HepG2 (cell line): ENCODE measurements around the gene CNMD. TPM values are rescaled to one million over a fixed set of nuclear protein-coding genes. Genes with fewer than 3 reads are reported as not detected.

Experiments
- ATAC-seq: fragments of 200-7000 bp; cut with Tn5 transposase; 3 replicates; pipeline ENCODE4 v1.9.1; 2020; ENCODE audit warnings: mild to moderate bottlenecking, moderate library complexity
- BruUV-seq: library from RNA; stranded (reverse); fragments of 400-500 nt; replicated peaks from 2 replicates; lab custom pipeline; 2021; lab: Mats Ljungman, UMichigan
- CTCF ChIA-PET: fragments of 300-600 bp; formaldehyde crosslinking; extraction: SDS; loops from one replicate; lab custom pipeline; 2021; ENCODE audit warnings: low total read pairs, inconsistent platforms, low intra/inter-chr PET ratio; lab: Yijun Ruan, JAX
- POLR2A ChIA-PET: fragments of 350-600 bp; sonication (Branson Sonifier 250); formaldehyde crosslinking; loops from one replicate; lab custom pipeline; 2020; ENCODE audit warnings: antibody characterized with exemption, inconsistent platforms; lab: Yijun Ruan, JAX
- DNase-seq: peaks from one replicate; pipeline ENCODE4 v3.0.0-alpha.2; 2015; ENCODE audit warnings: low spot score
- FAIRE-seq: peaks from 3 replicates; lab custom pipeline; 2011; peaks lifted over from hg19 to GRCh38; lab: Jason Lieb, UNC
- H2AFZ ChIP-seq: one replicate; pipeline ENCODE4 v1.6.1; 2011; ENCODE audit warnings: low read length, inconsistent platforms
- H3K27ac ChIP-seq: fragments of 300-600 bp; 3 replicates; pipeline ENCODE4 v1.8.0; 2011; ENCODE audit warnings: mixed run types, mild to moderate bottlenecking, mixed read lengths, low read length, inconsistent platforms; ENCODE audit not compliant: insufficient read depth; ENCODE audit errors: extremely low read length
- H3K27me3 ChIP-seq, 2 experiments: fragments of 200-600 bp in 1 of 2; 2 replicates in 1 of 2; 3 replicates in 1 of 2; pipeline versions ENCODE4 v1.6.0 to v1.8.0; 2011; ENCODE audit warnings: low read length in 2 of 2, mild to moderate bottlenecking in 2 of 2, moderate library complexity in 2 of 2, inconsistent platforms in 1 of 2; ENCODE audit not compliant: insufficient read depth in 2 of 2, control insufficient read depth in 1 of 2
- H3K36me3 ChIP-seq, 2 experiments: fragments of 200-600 bp in 1 of 2; replicated peaks in 1 of 2; 2 replicates in 1 of 2; 3 replicates in 1 of 2; pipeline versions ENCODE4 v1.5.1 to v1.8.0; 2011; ENCODE audit warnings: low read length in 2 of 2, inconsistent platforms in 1 of 2; ENCODE audit not compliant: insufficient read depth in 2 of 2, control insufficient read depth in 1 of 2
- H3K4me1 ChIP-seq: 2 replicates; pipeline ENCODE4 v1.5.1; 2012; ENCODE audit warnings: low read length, inconsistent platforms; ENCODE audit not compliant: insufficient read depth
- H3K4me2 ChIP-seq: 2 replicates; pipeline ENCODE4 v1.6.0; 2011; ENCODE audit warnings: low read depth, low read length, inconsistent platforms
- H3K4me3 ChIP-seq, 3 experiments: fragments of 200-600 bp in 1 of 3; sonication (generic), shearing (Covaris generic) in 1 of 3; replicated peaks in 1 of 3; 2 replicates each; pipeline ENCODE4 v1.5.1; 2011 to 2016; ENCODE audit warnings: low read length in 3 of 3, inconsistent platforms in 2 of 3, low read depth in 2 of 3, mild to moderate bottlenecking in 2 of 3, control low read depth in 1 of 3, mixed read lengths in 1 of 3; ENCODE audit not compliant: insufficient read depth in 1 of 3
- H3K79me2 ChIP-seq: one replicate; pipeline ENCODE4 v1.6.1; 2011; ENCODE audit warnings: low read length, inconsistent platforms; ENCODE audit not compliant: insufficient read depth
- H3K9ac ChIP-seq: 2 replicates; pipeline ENCODE4 v1.6.0; 2011; ENCODE audit warnings: mild to moderate bottlenecking, low read depth, low read length, inconsistent platforms; ENCODE audit not compliant: insufficient read depth
- H3K9me3 ChIP-seq: 2 replicates; pipeline ENCODE4 v1.5.1; 2012; ENCODE audit warnings: mild to moderate bottlenecking, low read length
- H4K20me1 ChIP-seq: 2 replicates; pipeline ENCODE4 v1.6.0; 2011; ENCODE audit warnings: inconsistent platforms, mild to moderate bottlenecking, low read length, moderate library complexity; ENCODE audit not compliant: insufficient read depth
- BRD4 ChIP-seq: sonication (generic); formaldehyde crosslinking; IDR thresholded peaks from 2 replicates; pipeline ENCODE4 v1.4.0; 2020; ENCODE audit warnings: missing genetic modification reagents
- HDAC1 ChIP-seq: sonication (generic); formaldehyde crosslinking; IDR thresholded peaks from 2 replicates; pipeline ENCODE4 v1.5.1; 2020; ENCODE audit warnings: mild to moderate bottlenecking, missing genetic modification reagents
- KLF16 ChIP-seq, 2 experiments: sonication (generic) in 1 of 2; formaldehyde crosslinking in 1 of 2; IDR thresholded peaks; 2 replicates each; pipeline versions ENCODE4 v1.6.1 to v1.8.0; 2016 to 2023; ENCODE audit warnings: missing genetic modification reagents in 2 of 2, missing compliant biosample characterization in 1 of 2
- PCBP1 ChIP-seq: fragments of 200-400 bp; formaldehyde crosslinking; IDR thresholded peaks from 2 replicates; pipeline ENCODE4 v1.6.1; 2017; ENCODE audit warnings: mild to moderate bottlenecking, low read depth, low read length, borderline replicate concordance
- PPARG ChIP-seq: conservative IDR thresholded peaks from 2 replicates; pipeline ENCODE4 v1.6.1; 2016; ENCODE audit warnings: missing biosample characterization, missing genetic modification reagents
- ZNF138 ChIP-seq: sonication (generic); formaldehyde crosslinking; IDR thresholded peaks from 2 replicates; pipeline ENCODE4 v1.5.0; 2020; ENCODE audit warnings: mild to moderate bottlenecking, low read depth, missing genetic modification reagents
- ZNF253 ChIP-seq: sonication (generic); formaldehyde crosslinking; IDR thresholded peaks from 2 replicates; pipeline ENCODE4 v1.8.0; 2022; ENCODE audit warnings: mild to moderate bottlenecking, missing genetic modification reagents, borderline replicate concordance
- ZNF550 ChIP-seq: sonication (generic); formaldehyde crosslinking; IDR thresholded peaks from 2 replicates; pipeline ENCODE4 v1.4.0; 2020; ENCODE audit warnings: mild to moderate bottlenecking, missing genetic modification reagents, borderline replicate concordance
- ZNF850 ChIP-seq: sonication (generic); formaldehyde crosslinking; conservative IDR thresholded peaks from 2 replicates; pipeline ENCODE4 v1.9.0; 2021; ENCODE audit warnings: mild to moderate bottlenecking, missing genetic modification reagents
- WGBS: methylation state at CpG from one replicate; pipeline ENCODE4 v1.1.6; 2017; ENCODE audit warnings: low lambda C conversion rate; 5-methylcytosine and 5-hydroxymethylcytosine counted together
- in situ Hi-C: cut with HindIII; loops from 2 replicates; pipeline ENCODE4 v1.10.0; 2017; ENCODE audit warnings: low pct_unique_long_range_greater_than_20kb; ENCODE audit not compliant: extremely low pct_ligation_motif_present
- intact Hi-C: fragments of 100-400 bp; cut with micrococcal nuclease; formaldehyde crosslinking; loops from one replicate; pipeline ENCODE4 v1.10.0; 2022; ENCODE audit not compliant: unreplicated experiment
- polyA plus RNA-seq, 8 experiments: library from polyadenylated mRNA; depleted of rRNA in 3 of 8; stranded (reverse) in 7 of 8; unstranded in 1 of 8; fragments of >200 nt; fragmentation: Illumina TruSeq in 4 of 8; extraction: Trizol in 4 of 8; gene quantifications; 2 replicates each; pipeline versions ENCODE4 v1.2.1 to v1.2.3, GENCODE V29; 2011 to 2016; ENCODE audit warnings: low read depth in 4 of 8, missing spikeins in 1 of 8, mixed read lengths in 1 of 8; ENCODE audit not compliant: insufficient read depth in 1 of 8
- total RNA-seq, 5 experiments: library from RNA; depleted of rRNA; stranded (reverse); fragments of >200 nt; fragmentation: Illumina TruSeq; extraction: Trizol; gene quantifications; 2 replicates each; pipeline ENCODE4 v1.2.3, GENCODE V29; 2016; ENCODE audit warnings: low read depth in 1 of 5
- TF ChIP-seq, protein P1 (sequence below): sonication (generic); formaldehyde crosslinking; IDR thresholded peaks from 2 replicates; pipeline ENCODE4 v1.4.0; 2020; ENCODE audit warnings: missing genetic modification reagents
- TF ChIP-seq, protein P2 (sequence below): sonication (generic); formaldehyde crosslinking; IDR thresholded peaks from 2 replicates; pipeline ENCODE4 v1.4.0; 2020; ENCODE audit warnings: mild to moderate bottlenecking, missing genetic modification reagents

The CNMD gene
- total and polyA plus RNA-seq, 2 of the 13 experiments (the other 11 are each of a cell fraction or from before 2014, with no cell fraction given) = not detected

DNA sequence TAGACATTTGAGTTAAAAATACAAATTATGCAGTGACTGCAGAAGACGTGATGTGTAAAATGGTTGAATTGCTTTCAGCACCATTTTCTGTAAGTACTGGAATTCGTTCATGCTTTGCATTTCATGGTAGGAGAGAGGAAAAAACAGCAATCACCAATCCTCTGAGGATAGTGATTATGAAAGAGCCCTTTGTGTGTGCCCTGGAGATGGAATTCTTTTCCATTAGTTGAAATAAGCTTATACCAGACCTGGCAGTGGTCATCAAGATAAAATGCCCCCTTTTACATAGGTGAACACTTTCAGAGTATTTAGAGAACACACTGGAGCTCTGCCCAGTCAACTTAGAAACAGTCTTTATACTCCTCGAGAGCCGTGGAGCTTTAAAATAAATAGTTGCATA lies 1.7 kb downstream of the CNMD start:
- H3K27ac ChIP-seq = no peak overlapping the region
- peaks cover 1 to 26% of the 10 kb centered on the region in 2 experiments; a peak in 2 of 5 replicates for H3K27me3 ChIP-seq
- intact Hi-C loops (loop anchor here (5.0 kb wide), 1 partner anchor 71 kb away; no protein-coding TSS in a partner anchor), in situ Hi-C loops (no loop called here)
- 8% methylated on average over 4 of the region's 4 CpGs for WGBS
- CTCF ChIA-PET = interaction anchor here (2.4 kb wide), 1 partner anchor 73 kb away, joined by 6 read pairs; no protein-coding TSS in a partner anchor
- ATAC-seq (no peak), DNase-seq (no peak), FAIRE-seq (no peak)
- no TSS peak for BruUV-seq
- no peak overlapping the region for H3K4me3 ChIP-seq
- TF ChIP-seq ZNF550 (CRISPR knock-in tag) (no peak), ZNF850 (no peak), BRD4 (no peak), PPARG (CRISPR knock-in tag) (no peak), ZNF253 (CRISPR knock-in tag) (no peak), ZNF138 (CRISPR knock-in tag) (no peak), HDAC1 (CRISPR knock-in tag) (no peak), KLF16 (CRISPR knock-in tag; IDR thresholded peaks at IDR 0.05) (no peak), PCBP1 (no peak)
- TF ChIP-seq, protein P1, sequence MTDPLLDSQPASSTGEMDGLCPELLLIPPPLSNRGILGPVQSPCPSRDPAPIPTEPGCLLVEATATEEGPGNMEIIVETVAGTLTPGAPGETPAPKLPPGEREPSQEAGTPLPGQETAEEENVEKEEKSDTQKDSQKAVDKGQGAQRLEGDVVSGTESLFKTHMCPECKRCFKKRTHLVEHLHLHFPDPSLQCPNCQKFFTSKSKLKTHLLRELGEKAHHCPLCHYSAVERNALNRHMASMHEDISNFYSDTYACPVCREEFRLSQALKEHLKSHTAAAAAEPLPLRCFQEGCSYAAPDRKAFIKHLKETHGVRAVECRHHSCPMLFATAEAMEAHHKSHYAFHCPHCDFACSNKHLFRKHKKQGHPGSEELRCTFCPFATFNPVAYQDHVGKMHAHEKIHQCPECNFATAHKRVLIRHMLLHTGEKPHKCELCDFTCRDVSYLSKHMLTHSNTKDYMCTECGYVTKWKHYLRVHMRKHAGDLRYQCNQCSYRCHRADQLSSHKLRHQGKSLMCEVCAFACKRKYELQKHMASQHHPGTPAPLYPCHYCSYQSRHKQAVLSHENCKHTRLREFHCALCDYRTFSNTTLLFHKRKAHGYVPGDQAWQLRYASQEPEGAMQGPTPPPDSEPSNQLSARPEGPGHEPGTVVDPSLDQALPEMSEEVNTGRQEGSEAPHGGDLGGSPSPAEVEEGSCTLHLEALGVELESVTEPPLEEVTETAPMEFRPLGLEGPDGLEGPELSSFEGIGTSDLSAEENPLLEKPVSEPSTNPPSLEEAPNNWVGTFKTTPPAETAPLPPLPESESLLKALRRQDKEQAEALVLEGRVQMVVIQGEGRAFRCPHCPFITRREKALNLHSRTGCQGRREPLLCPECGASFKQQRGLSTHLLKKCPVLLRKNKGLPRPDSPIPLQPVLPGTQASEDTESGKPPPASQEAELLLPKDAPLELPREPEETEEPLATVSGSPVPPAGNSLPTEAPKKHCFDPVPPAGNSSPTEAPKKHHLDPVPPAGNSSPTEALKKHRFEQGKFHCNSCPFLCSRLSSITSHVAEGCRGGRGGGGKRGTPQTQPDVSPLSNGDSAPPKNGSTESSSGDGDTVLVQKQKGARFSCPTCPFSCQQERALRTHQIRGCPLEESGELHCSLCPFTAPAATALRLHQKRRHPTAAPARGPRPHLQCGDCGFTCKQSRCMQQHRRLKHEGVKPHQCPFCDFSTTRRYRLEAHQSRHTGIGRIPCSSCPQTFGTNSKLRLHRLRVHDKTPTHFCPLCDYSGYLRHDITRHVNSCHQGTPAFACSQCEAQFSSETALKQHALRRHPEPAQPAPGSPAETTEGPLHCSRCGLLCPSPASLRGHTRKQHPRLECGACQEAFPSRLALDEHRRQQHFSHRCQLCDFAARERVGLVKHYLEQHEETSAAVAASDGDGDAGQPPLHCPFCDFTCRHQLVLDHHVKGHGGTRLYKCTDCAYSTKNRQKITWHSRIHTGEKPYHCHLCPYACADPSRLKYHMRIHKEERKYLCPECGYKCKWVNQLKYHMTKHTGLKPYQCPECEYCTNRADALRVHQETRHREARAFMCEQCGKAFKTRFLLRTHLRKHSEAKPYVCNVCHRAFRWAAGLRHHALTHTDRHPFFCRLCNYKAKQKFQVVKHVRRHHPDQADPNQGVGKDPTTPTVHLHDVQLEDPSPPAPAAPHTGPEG = no peak
- TF ChIP-seq, protein P2, sequence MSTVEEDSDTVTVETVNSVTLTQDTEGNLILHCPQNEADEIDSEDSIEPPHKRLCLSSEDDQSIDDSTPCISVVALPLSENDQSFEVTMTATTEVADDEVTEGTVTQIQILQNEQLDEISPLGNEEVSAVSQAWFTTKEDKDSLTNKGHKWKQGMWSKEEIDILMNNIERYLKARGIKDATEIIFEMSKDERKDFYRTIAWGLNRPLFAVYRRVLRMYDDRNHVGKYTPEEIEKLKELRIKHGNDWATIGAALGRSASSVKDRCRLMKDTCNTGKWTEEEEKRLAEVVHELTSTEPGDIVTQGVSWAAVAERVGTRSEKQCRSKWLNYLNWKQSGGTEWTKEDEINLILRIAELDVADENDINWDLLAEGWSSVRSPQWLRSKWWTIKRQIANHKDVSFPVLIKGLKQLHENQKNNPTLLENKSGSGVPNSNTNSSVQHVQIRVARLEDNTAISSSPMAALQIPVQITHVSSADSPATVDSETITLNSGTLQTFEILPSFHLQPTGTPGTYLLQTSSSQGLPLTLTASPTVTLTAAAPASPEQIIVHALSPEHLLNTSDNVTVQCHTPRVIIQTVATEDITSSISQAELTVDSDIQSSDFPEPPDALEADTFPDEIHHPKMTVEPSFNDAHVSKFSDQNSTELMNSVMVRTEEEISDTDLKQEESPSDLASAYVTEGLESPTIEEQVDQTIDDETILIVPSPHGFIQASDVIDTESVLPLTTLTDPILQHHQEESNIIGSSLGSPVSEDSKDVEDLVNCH = no peak
- H3K9me3 ChIP-seq = no peaks in the 10 kb centered on the region
- H3K36me3 ChIP-seq = no peaks in the 10 kb centered on the region
- peak overlapping the region; percentile 72; the same call in 1 of the 2 replicates for H3K4me2 ChIP-seq
- POLR2A ChIA-PET = no interaction called here
- no peak overlapping the region for H2AFZ ChIP-seq
- no peaks in the 10 kb centered on the region for H3K4me1 ChIP-seq
- no peaks in the 10 kb centered on the region for H3K79me2 ChIP-seq
- no peaks in the 10 kb centered on the region for H4K20me1 ChIP-seq
- H3K9ac ChIP-seq = no peak overlapping the region
